ENCODE results near the gene KANSL1L. TPM values are rescaled to one million over a fixed set of nuclear protein-coding genes. Genes with fewer than 3 reads are reported as not detected.

Gene KANSL1L
- polyA plus RNA-seq, 1 donor from 2014 or later, result 0.90 TPM

DNA sequence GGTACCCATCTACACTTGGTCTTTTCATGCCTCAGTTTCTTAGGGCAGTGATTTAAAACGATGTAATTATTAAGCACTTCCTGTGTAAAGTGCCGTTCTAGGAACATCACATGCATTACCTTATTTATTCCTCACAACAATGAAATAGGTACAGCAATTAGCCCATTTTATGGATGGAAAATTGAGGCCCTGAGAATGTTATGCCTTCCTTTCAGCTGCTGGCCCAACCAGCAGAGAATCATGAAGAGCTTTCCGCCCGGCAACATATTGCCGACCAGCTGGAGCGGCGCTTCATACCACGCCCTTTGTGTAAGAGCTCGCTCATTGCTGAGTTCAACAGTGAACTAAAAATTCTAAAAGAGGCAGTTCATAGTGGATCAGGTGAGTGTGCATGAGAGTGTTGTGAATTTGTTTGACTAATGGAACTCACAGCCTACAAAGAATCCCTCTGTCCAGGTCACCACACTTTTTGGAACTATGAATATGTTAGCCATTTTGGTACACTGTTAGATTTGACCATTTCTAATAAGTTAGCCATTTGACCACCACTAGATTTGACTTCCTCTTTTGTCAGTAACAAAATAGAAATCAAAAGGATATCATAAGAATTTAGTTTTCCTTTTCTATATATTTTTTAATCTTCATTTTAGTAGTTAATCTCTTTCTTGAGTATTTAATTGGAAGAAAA lies 194.4 kb downstream of the KANSL1L start:
- H3K36me3 Mint-ChIP-seq, result peaks cover 2% of the 10 kb centered on the region
- no peak overlapping the region for H3K27ac Mint-ChIP-seq
- H3K4me1 Mint-ChIP-seq, result no peaks in the 10 kb centered on the region
- H3K9me3 Mint-ChIP-seq, result no peaks in the 10 kb centered on the region
- no peak overlapping the region for H3K4me3 Mint-ChIP-seq
- peaks cover 9% of the 10 kb centered on the region for H3K27me3 Mint-ChIP-seq

DNA sequence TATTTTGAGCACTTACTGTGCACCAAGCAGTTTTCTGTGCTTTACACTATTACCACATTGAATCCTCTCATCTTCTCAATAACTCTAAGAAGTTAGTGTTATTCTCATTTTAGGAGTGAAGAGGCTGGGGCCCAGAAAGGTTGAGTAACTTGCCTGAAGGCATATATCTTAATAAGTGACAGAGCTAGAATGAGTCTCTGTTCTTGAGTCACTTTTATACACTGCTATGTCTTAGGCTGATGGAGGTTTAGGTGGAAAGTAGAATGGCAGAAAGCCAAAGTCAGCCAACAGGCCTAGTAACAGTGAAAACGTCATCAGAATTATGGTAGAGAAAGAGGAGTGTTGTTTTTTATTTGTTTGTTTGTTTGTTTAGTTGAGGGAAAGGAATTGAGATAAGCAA lies 196.6 kb downstream of the KANSL1L start:
- H3K36me3 Mint-ChIP-seq, result no peaks in the 10 kb centered on the region
- H3K27me3 Mint-ChIP-seq, result peaks cover 7% of the 10 kb centered on the region
- no peaks in the 10 kb centered on the region for H3K9me3 Mint-ChIP-seq
- H3K4me3 Mint-ChIP-seq, result no peak overlapping the region
- H3K4me1 Mint-ChIP-seq, result no peaks in the 10 kb centered on the region
- no peak overlapping the region for H3K27ac Mint-ChIP-seq

DNA sequence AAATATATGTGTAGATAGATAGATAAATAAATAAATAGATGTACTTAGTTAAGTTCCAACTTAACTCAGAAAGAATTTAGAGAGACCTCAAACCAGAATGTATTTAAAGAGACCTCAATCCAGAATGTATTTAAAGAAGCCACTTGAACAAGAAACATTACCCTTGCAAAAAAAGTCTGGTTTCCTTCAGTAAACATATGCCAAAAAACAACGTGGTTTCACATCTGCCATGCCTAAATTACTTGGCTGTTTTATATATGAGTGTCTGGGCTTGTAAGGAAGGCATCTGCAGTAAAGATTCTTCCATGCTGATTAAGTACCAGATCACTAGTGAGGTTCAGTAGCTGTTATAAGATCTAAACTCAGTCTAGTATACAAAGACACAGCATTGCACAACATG lies 197.9 kb downstream of the KANSL1L start:
- H3K36me3 Mint-ChIP-seq, result no peaks in the 10 kb centered on the region
- no peak overlapping the region for H3K27ac Mint-ChIP-seq
- H3K27me3 Mint-ChIP-seq, result peaks cover 7% of the 10 kb centered on the region
- H3K4me1 Mint-ChIP-seq, result no peaks in the 10 kb centered on the region
- H3K9me3 Mint-ChIP-seq, result no peaks in the 10 kb centered on the region
- no peak overlapping the region for H3K4me3 Mint-ChIP-seq

Other genes starting within 250 kb of the KANSL1L start
- 16.4 TPM for gene RPE, start 168.8 kb downstream of the KANSL1L start, polyA plus RNA-seq
- gene ACADL, start 54.0 kb upstream of the KANSL1L start, polyA plus RNA-seq, result not detected
- gene MYL1, start 143.8 kb upstream of the KANSL1L start, polyA plus RNA-seq, result not detected

Data from IgD-negative memory B cell (primary cell).